Prostate gland (tissue), 2 donors: ENCODE data around the gene TCF4. TPM values are rescaled to one million over a fixed set of nuclear protein-coding genes. Genes with fewer than 3 reads are reported as not detected.

Experiments
- DNase-seq: peaks from one replicate; pipeline ENCODE4 v3.0.0-alpha.2; 2019; ENCODE audit warnings: low spot score
- H3K27ac ChIP-seq, 2 donors: fragments of 200-600 bp; sonication (generic); 2 replicates each; pipeline ENCODE4 v1.5.1; 2017 to 2019
- H3K27me3 ChIP-seq: fragments of 200-600 bp; sonication (generic); replicated peaks from 2 replicates; pipeline ENCODE4 v1.5.1; 2019; ENCODE audit not compliant: insufficient read depth
- H3K36me3 ChIP-seq, 2 donors: fragments of 200-600 bp; sonication (generic); 1 replicate in 1 of 2; 2 replicates in 1 of 2; pipeline versions ENCODE4 v1.5.1 to v1.8.1; 2017 to 2019
- H3K4me1 ChIP-seq: fragments of 200-600 bp; sonication (generic); replicated peaks from 2 replicates; pipeline ENCODE4 v1.5.1; 2019
- H3K4me3 ChIP-seq, 2 donors: fragments of 200-600 bp; sonication (generic); 2 replicates each; pipeline ENCODE4 v1.5.1; 2017 to 2019
- H3K9me3 ChIP-seq: fragments of 200-600 bp; sonication (generic); 2 replicates; pipeline ENCODE4 v1.5.1; 2017
- POLR2A ChIP-seq: fragments of 450-650 bp; IDR thresholded peaks from one replicate; pipeline ENCODE4 v1.6.1; 2016; ENCODE audit warnings: antibody characterized with exemption, mild to moderate bottlenecking
- POLR2AphosphoS5 ChIP-seq: sonication (generic); formaldehyde crosslinking; IDR thresholded peaks from one replicate; pipeline ENCODE4 v1.6.1; 2017; ENCODE audit warnings: antibody characterized with exemption
- WGBS: methylation state at CpG from one replicate; pipeline ENCODE4 v1.1.5; 2018; 5-methylcytosine and 5-hydroxymethylcytosine counted together
- intact Hi-C: fragments of 100-400 bp; cut with DNase I; formaldehyde crosslinking; loops from one replicate; pipeline ENCODE4 v1.14.2; 2022
- total RNA-seq, 2 donors: library from RNA; depleted of rRNA; stranded (reverse); fragments of >200 nt; gene quantifications; one replicate each; pipeline ENCODE4 v1.1.0, GENCODE V29; 2016
- TF ChIP-seq, protein P1 (sequence below), 4 experiments: fragments of 200-600 bp in 2 of 4; fragments of 450-650 bp in 2 of 4; sonication (generic) in 2 of 4; IDR thresholded peaks; 1 replicate in 3 of 4; 2 replicates in 1 of 4; pipeline ENCODE4 v1.5.1; 2016 to 2019; ENCODE audit warnings: antibody characterized with exemption in 4 of 4, mild to moderate bottlenecking in 2 of 4, moderate library complexity in 2 of 4

TCF4 gene
- total RNA-seq, 2 donors from 2014 or later: 29.8 to 87.2 TPM

DNA sequence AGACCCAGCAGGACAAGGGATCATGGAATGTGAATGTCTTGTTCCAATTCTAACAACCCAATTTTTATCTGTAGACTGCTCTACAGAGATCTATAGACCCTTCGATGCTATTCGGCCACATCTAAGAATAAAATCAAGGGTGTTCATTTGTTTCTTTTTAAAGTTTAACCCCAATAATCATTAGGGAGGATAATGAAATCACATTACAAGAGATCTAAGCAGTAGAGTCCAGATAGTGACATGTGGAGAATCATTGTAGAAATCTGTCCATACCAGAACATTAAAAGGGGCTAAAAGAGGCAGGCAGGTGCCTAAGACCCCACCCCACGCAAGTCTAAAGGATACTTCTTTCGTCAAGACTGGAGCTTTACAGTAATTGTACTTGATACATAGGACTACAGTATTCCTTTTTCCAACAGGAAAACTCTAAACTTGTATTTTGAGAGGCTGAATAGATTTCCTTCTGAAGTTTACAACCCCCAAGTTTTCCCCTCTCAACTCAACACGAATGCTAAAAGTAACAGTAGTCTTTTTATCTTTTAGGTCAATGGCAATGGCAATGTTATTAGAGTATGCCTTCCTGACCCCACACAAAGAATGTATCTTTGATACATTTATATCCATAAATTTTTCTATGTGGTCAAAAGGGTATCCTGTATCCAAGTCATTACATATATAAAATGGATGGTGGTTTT is 183.7 kb downstream of the TCF4 start:
- TF ChIP-seq POLR2A (no peak), POLR2AphosphoS5 (no peak)
- TF ChIP-seq, protein P1, sequence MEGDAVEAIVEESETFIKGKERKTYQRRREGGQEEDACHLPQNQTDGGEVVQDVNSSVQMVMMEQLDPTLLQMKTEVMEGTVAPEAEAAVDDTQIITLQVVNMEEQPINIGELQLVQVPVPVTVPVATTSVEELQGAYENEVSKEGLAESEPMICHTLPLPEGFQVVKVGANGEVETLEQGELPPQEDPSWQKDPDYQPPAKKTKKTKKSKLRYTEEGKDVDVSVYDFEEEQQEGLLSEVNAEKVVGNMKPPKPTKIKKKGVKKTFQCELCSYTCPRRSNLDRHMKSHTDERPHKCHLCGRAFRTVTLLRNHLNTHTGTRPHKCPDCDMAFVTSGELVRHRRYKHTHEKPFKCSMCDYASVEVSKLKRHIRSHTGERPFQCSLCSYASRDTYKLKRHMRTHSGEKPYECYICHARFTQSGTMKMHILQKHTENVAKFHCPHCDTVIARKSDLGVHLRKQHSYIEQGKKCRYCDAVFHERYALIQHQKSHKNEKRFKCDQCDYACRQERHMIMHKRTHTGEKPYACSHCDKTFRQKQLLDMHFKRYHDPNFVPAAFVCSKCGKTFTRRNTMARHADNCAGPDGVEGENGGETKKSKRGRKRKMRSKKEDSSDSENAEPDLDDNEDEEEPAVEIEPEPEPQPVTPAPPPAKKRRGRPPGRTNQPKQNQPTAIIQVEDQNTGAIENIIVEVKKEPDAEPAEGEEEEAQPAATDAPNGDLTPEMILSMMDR (IDR thresholded peaks at IDR 0.05): no peak
- DNase-seq: no peak
- H3K27me3 ChIP-seq: no peaks in the 10 kb centered on the region
- no peak overlapping the region for H3K4me3 ChIP-seq
- intact Hi-C loops: loop anchor here (5.0 kb wide), 1 partner anchor 183 kb away; the partner anchor contains the start of gene TCF4
- 95% methylated on average over 5 of the region's 5 CpGs for WGBS
- no peaks in the 10 kb centered on the region for H3K9me3 ChIP-seq
- no peaks in the 10 kb centered on the region for H3K4me1 ChIP-seq
- no peak overlapping the region for H3K27ac ChIP-seq
- no peaks in the 10 kb centered on the region for H3K36me3 ChIP-seq

DNA sequence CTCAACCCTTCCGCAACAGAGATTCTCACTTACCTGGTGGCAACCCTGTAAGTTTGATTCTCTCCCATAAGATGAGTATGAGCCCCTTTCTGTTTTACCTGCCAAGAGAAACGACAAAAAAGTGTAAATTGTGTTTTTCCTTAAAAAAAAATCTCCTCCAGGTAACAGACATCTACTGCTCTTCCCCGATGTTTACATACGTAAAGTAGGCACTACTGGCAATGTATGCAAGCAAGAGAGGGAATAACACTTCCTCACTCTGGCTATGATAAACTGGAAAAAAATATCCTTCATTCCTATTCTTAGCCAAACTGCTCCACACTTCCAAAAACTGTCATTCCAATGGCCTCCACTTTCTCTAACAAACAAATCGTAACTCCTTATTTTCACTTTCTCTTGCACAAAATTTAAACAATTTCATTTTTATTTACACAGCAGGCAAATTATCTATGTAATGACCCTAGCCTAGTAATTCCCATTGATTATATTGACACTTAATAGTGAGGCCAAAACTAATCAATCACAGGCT is 184.5 kb downstream of the TCF4 start:
- H3K4me3 ChIP-seq: no peak overlapping the region

DNA sequence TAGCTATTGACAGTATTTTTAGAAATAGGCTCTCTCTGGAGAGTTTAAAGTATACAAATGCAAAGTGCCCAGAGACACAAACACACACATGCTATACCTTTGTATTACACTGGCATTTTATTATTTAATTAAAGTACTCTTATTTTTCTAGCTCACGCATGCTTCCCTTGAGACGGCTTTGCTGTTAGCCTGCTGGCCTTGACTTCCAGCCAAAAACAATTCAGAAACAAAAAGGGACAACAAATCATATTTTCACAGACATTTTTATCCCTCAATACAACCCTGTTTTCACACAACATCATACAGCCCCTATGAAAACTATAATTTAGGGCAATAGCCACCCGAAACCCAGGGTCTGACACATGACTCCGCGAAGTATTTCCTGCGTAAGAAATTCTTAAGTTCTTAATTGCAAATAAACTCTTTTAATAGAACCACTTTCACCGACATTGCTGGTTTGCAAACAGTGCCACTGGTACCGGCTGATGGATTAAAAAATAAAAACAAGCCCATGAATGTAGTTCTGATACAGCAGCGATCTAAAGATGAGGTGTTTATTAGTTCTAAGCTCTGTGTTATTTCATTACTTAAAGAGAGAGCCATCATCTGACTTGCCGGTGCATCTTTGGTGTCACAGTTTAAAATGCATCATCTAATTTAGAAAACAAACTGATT is 185.1 kb downstream of the TCF4 start:
- Histone ChIP-seq H3K9me3 (no peaks in the 10 kb centered on the region), H3K4me1 (no peaks in the 10 kb centered on the region), H3K27ac (peak overlapping the region in 1 of 2 donors; percentile 12), H3K4me3 (no peak overlapping the region), H3K27me3 (no peaks in the 10 kb centered on the region), H3K36me3 (no peaks in the 10 kb centered on the region)
- 69% methylated on average over 10 of the region's 10 CpGs for WGBS
- DNase-seq: no peak
- intact Hi-C loops: loop anchor here (5.0 kb wide), 1 partner anchor 184 kb away; the partner anchor contains the start of gene TCF4
- TF ChIP-seq, protein P1 (IDR thresholded peaks at IDR 0.05): no peak
- TF ChIP-seq POLR2A (no peak), POLR2AphosphoS5 (no peak)

More for the DNA sequence above, 184.5 kb downstream of the TCF4 start:
- 82% methylated on average over 5 of the region's 5 CpGs for WGBS
- TF ChIP-seq POLR2AphosphoS5 (no peak), POLR2A (no peak)
- TF ChIP-seq, protein P1 (IDR thresholded peaks at IDR 0.05): no peak
- no peak for DNase-seq
- Histone ChIP-seq H3K27ac (no peak overlapping the region), H3K36me3 (no peaks in the 10 kb centered on the region), H3K27me3 (no peaks in the 10 kb centered on the region), H3K4me1 (no peaks in the 10 kb centered on the region), H3K9me3 (no peaks in the 10 kb centered on the region)
- intact Hi-C loops: loop anchor here (5.0 kb wide), 1 partner anchor 184 kb away; the partner anchor contains the start of gene TCF4

DNA sequence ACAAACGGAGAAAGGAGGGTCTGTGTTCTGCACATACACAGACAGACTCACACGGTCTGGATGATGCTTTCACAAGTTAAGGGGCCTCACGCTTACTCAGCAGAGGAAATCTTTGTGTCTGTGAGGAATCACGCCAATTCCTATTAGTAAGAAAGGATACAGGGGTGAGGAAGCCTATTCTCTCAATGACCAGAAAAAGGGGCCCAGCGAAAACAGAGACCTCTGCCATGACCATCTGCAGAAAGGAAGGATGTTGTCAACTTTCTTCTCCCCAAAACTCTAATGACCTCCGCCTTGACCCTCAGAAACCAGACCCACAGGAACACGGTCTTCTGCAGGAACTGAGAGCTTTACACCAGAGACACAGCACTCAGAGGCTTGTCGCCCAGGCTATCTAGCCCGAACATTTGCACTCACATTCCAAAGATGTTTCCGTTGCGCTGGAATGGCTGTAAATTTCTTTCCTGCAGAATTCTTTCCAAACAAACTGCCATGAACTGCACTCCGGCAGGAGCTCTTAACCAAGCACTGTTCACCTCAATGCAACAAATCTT is 186.3 kb downstream of the TCF4 start:
- no peaks in the 10 kb centered on the region for H3K9me3 ChIP-seq
- peak overlapping the region in 1 of 2 donors; percentile 9 for H3K4me3 ChIP-seq
- no peaks in the 10 kb centered on the region for H3K36me3 ChIP-seq
- TF ChIP-seq POLR2AphosphoS5: peak; percentile 16
- TF ChIP-seq POLR2A: no peak
- H3K4me1 ChIP-seq: no peaks in the 10 kb centered on the region
- peak overlapping the region in 1 of 2 donors; percentile 12 for H3K27ac ChIP-seq
- DNase-seq: no peak
- WGBS: 53% methylated on average over 12 of the region's 12 CpGs
- intact Hi-C loops: loop anchor here (5.0 kb wide), 1 partner anchor 186 kb away; the partner anchor contains the start of gene TCF4
- H3K27me3 ChIP-seq: no peaks in the 10 kb centered on the region
